Metanephros (tissue), 2 donors: ENCODE data around the gene CNNM4. TPM values are rescaled to one million over a fixed set of nuclear protein-coding genes. Genes with fewer than 3 reads are reported as not detected.

ENCODE experiments used
- small RNA-seq: library from RNA; depleted of rRNA; stranded (forward); fragments of <200 nt; gene quantifications from one replicate; pipeline ENCODE3, GENCODE V24; 2014; ENCODE audit warnings: low replicate concordance
- total RNA-seq: library from RNA; depleted of rRNA; stranded (reverse); fragments of >200 nt; gene quantifications from one replicate; pipeline ENCODE4 v1.2.3, GENCODE V29; 2014

The CNNM4 gene
- total RNA-seq = 12.1 TPM

GRCh38 chr2:96760036-96760985 lies at the start of gene CNNM4:
Gene CNNM4, plus strand, starts transcription at chr2:96760902. Its CDS starts 98 bp downstream, at chr2:96761000.

GRCh38 chr2:96739633-96740428 lies 20.9 kb upstream of the CNNM4 start, which contains the start of gene LMAN2L:
Gene LMAN2L, minus strand, starts transcription at chr2:96740064. Its CDS starts 24 bp downstream, at chr2:96740040.

GRCh38 chr2:96816127-96816835 lies 55.6 kb downstream of the CNNM4 start, which contains the start of gene CNNM3:
Gene CNNM3, plus strand, starts transcription at chr2:96816268. Its CDS starts 10 bp downstream, at chr2:96816278.

GRCh38 chr2:96843538-96844268 lies 83.0 kb downstream of the CNNM4 start, which contains the start of gene ANKRD23:
Gene ANKRD23, minus strand, starts transcription at chr2:96844021. Its CDS starts 29 bp downstream, at chr2:96843992.

GRCh38 chr2:96857667-96858372 lies 97.1 kb downstream of the CNNM4 start, which contains the start of gene ANKRD39:
Gene ANKRD39, minus strand, starts transcription at chr2:96858016. Its CDS starts 29 bp downstream, at chr2:96857987.

Small RNA genes lying within 50 kb of the gene (small RNA-seq; reads per million reads assigned to genes)
- 0.07 reads per million for gene MIR3127

Other genes starting within 250 kb of the CNNM4 start
- gene ARID5A, start 224.2 kb upstream of the CNNM4 start, total RNA-seq = 12.2 TPM
- 63.8 TPM for gene KANSL3, start 122.6 kb upstream of the CNNM4 start, total RNA-seq
- gene FER1L5, start 118.1 kb upstream of the CNNM4 start, total RNA-seq = 1.6 TPM
- gene LMAN2L, start 20.8 kb upstream of the CNNM4 start, total RNA-seq = 36.0 TPM
- gene CNNM3, start 55.4 kb downstream of the CNNM4 start, total RNA-seq = 23.5 TPM
- gene ANKRD23, start 83.1 kb downstream of the CNNM4 start, total RNA-seq = 12.5 TPM
- gene ANKRD39, start 97.1 kb downstream of the CNNM4 start, total RNA-seq = 10.6 TPM
- gene SEMA4C, start 109.2 kb downstream of the CNNM4 start, total RNA-seq = 41.6 TPM
- not detected for gene FAM178B, start 225.7 kb downstream of the CNNM4 start, total RNA-seq